ENCODE results near the gene ZW10. TPM values are rescaled to one million over a fixed set of nuclear protein-coding genes. Genes with fewer than 3 reads are reported as not detected.

ZW10 gene
- total and polyA plus RNA-seq, 2 experiments from 2014 or later, result 12.3 to 30.5 TPM

DNA sequence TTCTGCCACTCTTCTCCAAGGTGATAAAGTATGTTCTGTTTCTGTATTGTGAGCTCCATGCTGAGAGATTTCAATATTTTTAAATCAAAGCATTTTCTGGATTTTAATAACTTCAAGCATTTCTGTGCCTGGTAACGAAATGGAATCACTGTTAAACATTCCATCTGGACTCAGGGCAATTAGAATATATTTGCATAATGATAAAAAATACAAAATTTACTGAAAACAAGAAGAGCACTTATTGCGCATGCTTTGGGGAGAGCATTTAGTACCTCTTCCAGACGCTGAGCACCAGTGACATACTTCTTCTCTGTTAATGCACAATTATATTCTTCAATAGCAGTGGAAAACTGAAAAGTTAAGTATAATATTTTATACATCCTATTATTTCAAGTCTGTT is 13.3 kb downstream of the ZW10 start:
- no peak for TF ChIP-seq ZNF114 (CRISPR knock-in tag; IDR thresholded peaks at IDR 0.05)
- TF ChIP-seq, protein P1, sequence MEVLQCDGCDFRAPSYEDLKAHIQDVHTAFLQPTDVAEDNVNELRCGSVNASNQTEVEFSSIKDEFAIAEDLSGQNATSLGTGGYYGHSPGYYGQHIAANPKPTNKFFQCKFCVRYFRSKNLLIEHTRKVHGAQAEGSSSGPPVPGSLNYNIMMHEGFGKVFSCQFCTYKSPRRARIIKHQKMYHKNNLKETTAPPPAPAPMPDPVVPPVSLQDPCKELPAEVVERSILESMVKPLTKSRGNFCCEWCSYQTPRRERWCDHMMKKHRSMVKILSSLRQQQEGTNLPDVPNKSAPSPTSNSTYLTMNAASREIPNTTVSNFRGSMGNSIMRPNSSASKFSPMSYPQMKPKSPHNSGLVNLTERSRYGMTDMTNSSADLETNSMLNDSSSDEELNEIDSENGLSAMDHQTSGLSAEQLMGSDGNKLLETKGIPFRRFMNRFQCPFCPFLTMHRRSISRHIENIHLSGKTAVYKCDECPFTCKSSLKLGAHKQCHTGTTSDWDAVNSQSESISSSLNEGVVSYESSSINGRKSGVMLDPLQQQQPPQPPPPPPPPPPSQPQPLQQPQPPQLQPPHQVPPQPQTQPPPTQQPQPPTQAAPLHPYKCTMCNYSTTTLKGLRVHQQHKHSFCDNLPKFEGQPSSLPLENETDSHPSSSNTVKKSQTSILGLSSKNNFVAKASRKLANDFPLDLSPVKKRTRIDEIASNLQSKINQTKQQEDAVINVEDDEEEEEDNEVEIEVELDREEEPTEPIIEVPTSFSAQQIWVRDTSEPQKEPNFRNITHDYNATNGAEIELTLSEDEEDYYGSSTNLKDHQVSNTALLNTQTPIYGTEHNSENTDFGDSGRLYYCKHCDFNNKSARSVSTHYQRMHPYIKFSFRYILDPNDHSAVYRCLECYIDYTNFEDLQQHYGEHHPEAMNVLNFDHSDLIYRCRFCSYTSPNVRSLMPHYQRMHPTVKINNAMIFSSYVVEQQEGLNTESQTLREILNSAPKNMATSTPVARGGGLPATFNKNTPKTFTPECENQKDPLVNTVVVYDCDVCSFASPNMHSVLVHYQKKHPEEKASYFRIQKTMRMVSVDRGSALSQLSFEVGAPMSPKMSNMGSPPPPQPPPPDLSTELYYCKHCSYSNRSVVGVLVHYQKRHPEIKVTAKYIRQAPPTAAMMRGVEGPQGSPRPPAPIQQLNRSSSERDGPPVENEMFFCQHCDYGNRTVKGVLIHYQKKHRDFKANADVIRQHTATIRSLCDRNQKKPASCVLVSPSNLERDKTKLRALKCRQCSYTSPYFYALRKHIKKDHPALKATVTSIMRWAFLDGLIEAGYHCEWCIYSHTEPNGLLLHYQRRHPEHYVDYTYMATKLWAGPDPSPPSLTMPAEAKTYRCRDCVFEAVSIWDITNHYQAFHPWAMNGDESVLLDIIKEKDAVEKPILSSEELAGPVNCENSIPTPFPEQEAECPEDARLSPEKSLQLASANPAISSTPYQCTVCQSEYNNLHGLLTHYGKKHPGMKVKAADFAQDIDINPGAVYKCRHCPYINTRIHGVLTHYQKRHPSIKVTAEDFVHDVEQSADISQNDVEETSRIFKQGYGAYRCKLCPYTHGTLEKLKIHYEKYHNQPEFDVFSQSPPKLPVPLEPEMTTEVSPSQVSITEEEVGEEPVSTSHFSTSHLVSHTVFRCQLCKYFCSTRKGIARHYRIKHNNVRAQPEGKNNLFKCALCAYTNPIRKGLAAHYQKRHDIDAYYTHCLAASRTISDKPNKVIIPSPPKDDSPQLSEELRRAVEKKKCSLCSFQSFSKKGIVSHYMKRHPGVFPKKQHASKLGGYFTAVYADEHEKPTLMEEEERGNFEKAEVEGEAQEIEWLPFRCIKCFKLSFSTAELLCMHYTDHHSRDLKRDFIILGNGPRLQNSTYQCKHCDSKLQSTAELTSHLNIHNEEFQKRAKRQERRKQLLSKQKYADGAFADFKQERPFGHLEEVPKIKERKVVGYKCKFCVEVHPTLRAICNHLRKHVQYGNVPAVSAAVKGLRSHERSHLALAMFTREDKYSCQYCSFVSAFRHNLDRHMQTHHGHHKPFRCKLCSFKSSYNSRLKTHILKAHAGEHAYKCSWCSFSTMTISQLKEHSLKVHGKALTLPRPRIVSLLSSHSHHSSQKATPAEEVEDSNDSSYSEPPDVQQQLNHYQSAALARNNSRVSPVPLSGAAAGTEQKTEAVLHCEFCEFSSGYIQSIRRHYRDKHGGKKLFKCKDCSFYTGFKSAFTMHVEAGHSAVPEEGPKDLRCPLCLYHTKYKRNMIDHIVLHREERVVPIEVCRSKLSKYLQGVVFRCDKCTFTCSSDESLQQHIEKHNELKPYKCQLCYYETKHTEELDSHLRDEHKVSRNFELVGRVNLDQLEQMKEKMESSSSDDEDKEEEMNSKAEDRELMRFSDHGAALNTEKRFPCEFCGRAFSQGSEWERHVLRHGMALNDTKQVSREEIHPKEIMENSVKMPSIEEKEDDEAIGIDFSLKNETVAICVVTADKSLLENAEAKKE (CRISPR knock-in tag; IDR thresholded peaks at IDR 0.05), result no peak
- TF ChIP-seq CTCF (conservative IDR thresholded peaks at IDR 0.05; ENCODE audit: low read depth in 2 of 2), result no peak
- no peak for TF ChIP-seq REST (IDR thresholded peaks at IDR 0.05; ENCODE audit: unreplicated experiment)
- no peak for TF ChIP-seq EZH2 (IDR thresholded peaks at IDR 0.05; ENCODE audit: low read depth, unreplicated experiment)
- no peak for TF ChIP-seq NANOG (IDR thresholded peaks at IDR 0.05; ENCODE audit: borderline replicate concordance)
- no peak for TF ChIP-seq JUNB (IDR thresholded peaks at IDR 0.05; ENCODE audit: unreplicated experiment)
- TF ChIP-seq CREB1 (CRISPR knock-in tag; IDR thresholded peaks at IDR 0.05; ENCODE audit: low read depth), result no peak
- TF ChIP-seq, protein P2, sequence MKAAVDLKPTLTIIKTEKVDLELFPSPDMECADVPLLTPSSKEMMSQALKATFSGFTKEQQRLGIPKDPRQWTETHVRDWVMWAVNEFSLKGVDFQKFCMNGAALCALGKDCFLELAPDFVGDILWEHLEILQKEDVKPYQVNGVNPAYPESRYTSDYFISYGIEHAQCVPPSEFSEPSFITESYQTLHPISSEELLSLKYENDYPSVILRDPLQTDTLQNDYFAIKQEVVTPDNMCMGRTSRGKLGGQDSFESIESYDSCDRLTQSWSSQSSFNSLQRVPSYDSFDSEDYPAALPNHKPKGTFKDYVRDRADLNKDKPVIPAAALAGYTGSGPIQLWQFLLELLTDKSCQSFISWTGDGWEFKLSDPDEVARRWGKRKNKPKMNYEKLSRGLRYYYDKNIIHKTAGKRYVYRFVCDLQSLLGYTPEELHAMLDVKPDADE (IDR thresholded peaks at IDR 0.05), result no peak
- no peak for TF ChIP-seq EZH2phosphoT487 (IDR thresholded peaks at IDR 0.05; ENCODE audit: unreplicated experiment)
- no peak for TF ChIP-seq ZNF331 (CRISPR knock-in tag; IDR thresholded peaks at IDR 0.05; ENCODE audit: low read depth)
- no peak for TF ChIP-seq POLR2AphosphoS5 (IDR thresholded peaks at IDR 0.05; ENCODE audit: low read depth)
- no peak for TF ChIP-seq STAT1 (IDR thresholded peaks at IDR 0.05; ENCODE audit: unreplicated experiment)
- peaks cover 58% of the 10 kb centered on the region for H3K36me3 Mint-ChIP-seq (ENCODE audit: low read depth)
- Histone ChIP-seq H3K27me3 (ENCODE audit: insufficient read depth) (no peaks in the 10 kb centered on the region), H3K36me3 (ENCODE audit: insufficient read depth) (peaks cover 25% of the 10 kb centered on the region), H3K27ac (ENCODE audit: low read depth) (no peak overlapping the region), H3K4me1 (ENCODE audit: insufficient read depth) (no peaks in the 10 kb centered on the region), H3F3A (replicated peaks; ENCODE audit: low read depth) (no peaks in the 10 kb centered on the region), H3K4me2 (no peak overlapping the region), H2AFZ (no peak overlapping the region), H3K4me3 (no peak overlapping the region), H3K9me2 (ENCODE audit: insufficient read depth) (no peaks in the 10 kb centered on the region), H4K20me1 (replicated peaks; ENCODE audit: insufficient read depth) (no peaks in the 10 kb centered on the region; the same call in 1 of the 2 replicates), H3K79me2 (replicated peaks; ENCODE audit: insufficient read depth) (peaks cover 15% of the 10 kb centered on the region)
- ATAC-seq, result no peak
- H3K27ac Mint-ChIP-seq, result no peak overlapping the region
- no peaks in the 10 kb centered on the region for H3K4me1 Mint-ChIP-seq
- H3K27me3 Mint-ChIP-seq (ENCODE audit: insufficient read depth, low read depth, poor library complexity), result no peaks in the 10 kb centered on the region
- no peak overlapping the region for H3K4me3 Mint-ChIP-seq
- no peaks in the 10 kb centered on the region for H3K9me3 Mint-ChIP-seq
- no peak for DNase-seq (ENCODE audit: low spot score)
